Measurements from ENCODE around the gene HPSE.

- TF ChIP-seq CTCF (IDR thresholded peaks at IDR 0.05) (no peak), POLR2A (IDR thresholded peaks at IDR 0.05) (no peak)
These were observed 29.5 kb downstream of the HPSE start for GRCh38 chr4:83305187-83305586.
